Measurements from ENCODE around the gene PCSK1N. TPM values are rescaled to one million over a fixed set of nuclear protein-coding genes. Genes with fewer than 3 reads are reported as not detected.

The PCSK1N gene
- total and polyA plus RNA-seq, 2 experiments from 2014 or later, result 39.0 to 97.0 TPM

DNA sequence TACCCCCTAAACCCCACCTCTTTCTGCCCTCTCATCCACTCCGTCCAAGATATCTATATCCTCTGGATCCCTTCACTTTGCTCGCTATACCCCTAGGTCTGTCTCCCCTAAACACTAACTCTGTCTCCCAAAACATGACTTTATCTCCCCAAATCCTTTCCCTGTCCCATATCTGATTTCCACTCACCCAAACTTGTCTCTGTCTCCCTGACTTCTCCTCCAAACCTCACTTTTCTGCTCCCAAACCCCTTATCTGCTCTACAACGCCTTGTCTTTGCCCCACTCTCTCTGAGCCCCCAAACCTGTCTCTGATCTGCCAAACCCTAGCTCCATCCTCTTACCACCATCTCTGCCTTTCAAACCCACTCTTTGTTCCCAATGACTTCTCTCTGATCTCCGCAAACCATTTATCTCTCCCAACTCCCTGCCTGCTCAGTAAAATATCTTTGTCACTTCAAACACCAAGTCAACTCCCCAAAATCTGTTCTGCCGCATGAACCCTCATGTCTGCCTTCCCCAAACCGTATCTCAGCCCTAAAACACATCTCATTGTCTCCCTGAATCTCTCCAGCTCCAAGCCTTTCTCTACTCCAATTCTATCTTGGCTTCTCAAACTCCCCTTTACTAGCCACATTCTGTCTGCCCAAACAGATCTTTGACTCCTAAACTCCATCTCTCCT is 48.4 kb downstream of the PCSK1N start:
- H3K36me3 ChIP-seq (replicated peaks; ENCODE audit: insufficient read depth, low read depth), result no peaks in the 10 kb centered on the region
- no peak for TF ChIP-seq EZH2 (IDR thresholded peaks at IDR 0.05; ENCODE audit: borderline replicate concordance)
- TF ChIP-seq, protein P1, sequence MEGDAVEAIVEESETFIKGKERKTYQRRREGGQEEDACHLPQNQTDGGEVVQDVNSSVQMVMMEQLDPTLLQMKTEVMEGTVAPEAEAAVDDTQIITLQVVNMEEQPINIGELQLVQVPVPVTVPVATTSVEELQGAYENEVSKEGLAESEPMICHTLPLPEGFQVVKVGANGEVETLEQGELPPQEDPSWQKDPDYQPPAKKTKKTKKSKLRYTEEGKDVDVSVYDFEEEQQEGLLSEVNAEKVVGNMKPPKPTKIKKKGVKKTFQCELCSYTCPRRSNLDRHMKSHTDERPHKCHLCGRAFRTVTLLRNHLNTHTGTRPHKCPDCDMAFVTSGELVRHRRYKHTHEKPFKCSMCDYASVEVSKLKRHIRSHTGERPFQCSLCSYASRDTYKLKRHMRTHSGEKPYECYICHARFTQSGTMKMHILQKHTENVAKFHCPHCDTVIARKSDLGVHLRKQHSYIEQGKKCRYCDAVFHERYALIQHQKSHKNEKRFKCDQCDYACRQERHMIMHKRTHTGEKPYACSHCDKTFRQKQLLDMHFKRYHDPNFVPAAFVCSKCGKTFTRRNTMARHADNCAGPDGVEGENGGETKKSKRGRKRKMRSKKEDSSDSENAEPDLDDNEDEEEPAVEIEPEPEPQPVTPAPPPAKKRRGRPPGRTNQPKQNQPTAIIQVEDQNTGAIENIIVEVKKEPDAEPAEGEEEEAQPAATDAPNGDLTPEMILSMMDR (IDR thresholded peaks at IDR 0.05; ENCODE audit: poor library complexity), result no peak
- TF ChIP-seq EZH2phosphoT487 (IDR thresholded peaks at IDR 0.05; ENCODE audit: low read depth, severe bottlenecking, unreplicated experiment), result no peak

DNA sequence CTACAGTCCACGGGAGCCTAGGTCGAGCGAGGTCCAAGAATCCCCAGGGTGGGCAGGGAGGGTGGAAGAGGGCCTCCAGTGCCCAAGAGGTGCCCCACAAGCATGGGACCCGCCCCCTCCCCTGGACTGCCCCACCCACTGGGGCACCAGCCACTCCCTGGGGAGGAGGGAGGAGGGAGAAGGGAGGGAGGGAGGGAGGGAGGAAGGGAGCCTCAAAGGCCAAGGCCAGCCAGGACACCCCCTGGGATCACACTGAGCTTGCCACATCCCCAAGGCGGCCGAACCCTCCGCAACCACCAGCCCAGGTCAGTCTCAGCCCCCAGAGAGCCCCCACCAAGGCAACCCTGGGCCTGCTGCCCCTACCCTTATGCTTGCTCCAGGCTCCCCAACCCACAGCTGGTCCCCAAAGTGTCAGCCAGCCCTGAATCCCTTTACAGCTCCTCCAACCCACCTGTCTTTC is 49.0 kb downstream of the PCSK1N start, which contains the start of gene GATA1:
GATA1 (plus strand) TSS at position 250 of the 460 bp plus-strand sequence. CDS start 4,520 bp downstream, outside the sequence.
- no CpG with 5 or more reads among the region's 7 CpGs for WGBS (ENCODE audit: low lambda C conversion rate, missing lambda C conversion rate)
- Histone ChIP-seq H3K9me2 (replicated peaks; ENCODE audit: insufficient read depth) (no peaks in the 10 kb centered on the region), H3K4me1 (ENCODE audit: insufficient read depth) (no peaks in the 10 kb centered on the region), H2AFZ (no peak within 1 kb of the TSS), H3K27ac (no peak within 1 kb of the TSS), H3K4me2 (no peak within 1 kb of the TSS), H4K20me1 (ENCODE audit: insufficient read depth, poor library complexity, severe bottlenecking) (no peaks in the 10 kb centered on the region), H3K4me3 (no peak within 1 kb of the TSS), H3K79me2 (no peaks in the 10 kb centered on the region), H3K36me3 (replicated peaks; ENCODE audit: insufficient read depth, low read depth) (no peaks in the 10 kb centered on the region), H3K27me3 (no peaks in the 10 kb centered on the region), H3K9me3 (ENCODE audit: low read depth) (no peaks in the 10 kb centered on the region)
- TF ChIP-seq, protein P1 (IDR thresholded peaks at IDR 0.05; ENCODE audit: poor library complexity), result no peak
- TF ChIP-seq EZH2 (IDR thresholded peaks at IDR 0.05; ENCODE audit: borderline replicate concordance), result no peak
- no peak for TF ChIP-seq EZH2phosphoT487 (IDR thresholded peaks at IDR 0.05; ENCODE audit: low read depth, severe bottlenecking, unreplicated experiment)
- DNase-seq (ENCODE audit: low spot score), result no peak

More for the DNA sequence above, 48.4 kb downstream of the PCSK1N start:
- Histone ChIP-seq H3K9me2 (replicated peaks; ENCODE audit: insufficient read depth) (no peaks in the 10 kb centered on the region), H3K4me2 (no peak overlapping the region), H3K27me3 (no peaks in the 10 kb centered on the region), H3K79me2 (no peaks in the 10 kb centered on the region), H3K4me1 (ENCODE audit: insufficient read depth) (no peaks in the 10 kb centered on the region), H2AFZ (no peak overlapping the region), H4K20me1 (ENCODE audit: insufficient read depth, poor library complexity, severe bottlenecking) (no peaks in the 10 kb centered on the region), H3K27ac (no peak overlapping the region), H3K9me3 (ENCODE audit: low read depth) (no peaks in the 10 kb centered on the region), H3K4me3 (no peak overlapping the region)
- no peak for DNase-seq (ENCODE audit: low spot score)
- WGBS (ENCODE audit: low lambda C conversion rate, missing lambda C conversion rate), result 73% methylated on average over 6 of the region's 6 CpGs

DNA sequence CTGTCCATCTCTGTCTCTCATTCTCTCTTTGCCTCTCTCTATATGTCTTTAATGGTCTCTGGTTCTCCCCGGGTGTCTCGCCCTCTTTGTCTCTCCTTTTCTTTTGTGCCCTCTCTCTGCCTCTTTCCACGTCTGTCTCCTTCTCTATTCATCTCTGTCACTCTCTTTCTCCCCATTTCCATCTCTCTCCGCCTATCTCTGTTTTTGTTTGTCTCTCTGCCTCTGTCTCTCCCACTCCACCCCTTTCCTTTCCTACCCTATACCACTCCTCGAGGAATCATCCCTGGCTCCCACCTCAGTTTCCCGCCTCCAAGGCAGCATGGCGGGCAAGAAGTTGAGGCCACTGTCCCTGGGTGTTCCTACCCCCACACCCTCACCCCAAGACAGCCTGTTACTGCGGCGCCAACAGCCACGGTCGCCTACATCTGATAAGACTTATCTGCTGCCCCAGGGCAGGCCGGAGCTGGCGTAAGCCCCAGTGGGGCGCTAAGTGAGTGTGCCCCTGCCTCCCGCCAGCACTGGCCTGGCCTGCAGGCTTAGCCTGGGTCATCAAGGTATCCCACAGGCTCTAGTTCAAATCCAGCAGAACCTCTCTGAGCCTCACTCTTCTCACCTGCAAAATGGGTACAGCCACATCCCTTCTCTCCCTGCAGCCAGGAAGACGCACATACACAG is 49.7 kb downstream of the PCSK1N start:
- no peak overlapping the region for H2AFZ ChIP-seq
- no peaks in the 10 kb centered on the region for H3K79me2 ChIP-seq
- TF ChIP-seq, protein P1 (IDR thresholded peaks at IDR 0.05; ENCODE audit: poor library complexity), result no peak
- no peak for TF ChIP-seq EZH2 (IDR thresholded peaks at IDR 0.05; ENCODE audit: borderline replicate concordance)
- TF ChIP-seq EZH2phosphoT487 (IDR thresholded peaks at IDR 0.05; ENCODE audit: low read depth, severe bottlenecking, unreplicated experiment), result no peak
- H3K36me3 ChIP-seq (replicated peaks; ENCODE audit: insufficient read depth, low read depth), result no peaks in the 10 kb centered on the region
- H3K4me3 ChIP-seq, result no peak overlapping the region
- no peak overlapping the region for H3K4me2 ChIP-seq
- H3K9me3 ChIP-seq (ENCODE audit: low read depth), result no peaks in the 10 kb centered on the region
- H3K9me2 ChIP-seq (replicated peaks; ENCODE audit: insufficient read depth), result no peaks in the 10 kb centered on the region
- WGBS (ENCODE audit: low lambda C conversion rate, missing lambda C conversion rate), result 81% methylated on average over 16 of the region's 16 CpGs
- no peak for DNase-seq (ENCODE audit: low spot score)
- H3K27ac ChIP-seq, result no peak overlapping the region
- no peaks in the 10 kb centered on the region for H3K4me1 ChIP-seq (ENCODE audit: insufficient read depth)
- H4K20me1 ChIP-seq (ENCODE audit: insufficient read depth, poor library complexity, severe bottlenecking), result no peaks in the 10 kb centered on the region
- H3K27me3 ChIP-seq, result no peaks in the 10 kb centered on the region

Data from hepatocyte (in vitro differentiated cells).